PFSK-1 (cell line): ENCODE data around the gene ARHGAP6.

ENCODE experiments used
- FOXP2 ChIP-seq: optimal IDR thresholded peaks from 2 replicates; pipeline ENCODE3; 2011; ENCODE audit warnings: borderline replicate concordance, control low read depth, inconsistent platforms; ENCODE audit not compliant: insufficient read depth; ENCODE audit errors: extremely low read length, extremely low read depth
- TAF1 ChIP-seq: IDR thresholded peaks from 2 replicates; pipeline ENCODE4 v1.6.1; 2012; ENCODE audit warnings: low read length, control low read depth, borderline replicate concordance; ENCODE audit not compliant: insufficient read depth
- TF ChIP-seq, protein P1 (sequence below), 2 experiments: IDR thresholded peaks; 2 replicates each; pipeline versions ENCODE4 v1.6.1 to v1.8.0; 2011 to 2012; ENCODE audit warnings: low read depth in 2 of 2, low read length in 2 of 2, control low read depth in 1 of 2, inconsistent platforms in 1 of 2, mild to moderate bottlenecking in 1 of 2, moderate library complexity in 1 of 2; ENCODE audit not compliant: insufficient read depth in 1 of 2

DNA sequence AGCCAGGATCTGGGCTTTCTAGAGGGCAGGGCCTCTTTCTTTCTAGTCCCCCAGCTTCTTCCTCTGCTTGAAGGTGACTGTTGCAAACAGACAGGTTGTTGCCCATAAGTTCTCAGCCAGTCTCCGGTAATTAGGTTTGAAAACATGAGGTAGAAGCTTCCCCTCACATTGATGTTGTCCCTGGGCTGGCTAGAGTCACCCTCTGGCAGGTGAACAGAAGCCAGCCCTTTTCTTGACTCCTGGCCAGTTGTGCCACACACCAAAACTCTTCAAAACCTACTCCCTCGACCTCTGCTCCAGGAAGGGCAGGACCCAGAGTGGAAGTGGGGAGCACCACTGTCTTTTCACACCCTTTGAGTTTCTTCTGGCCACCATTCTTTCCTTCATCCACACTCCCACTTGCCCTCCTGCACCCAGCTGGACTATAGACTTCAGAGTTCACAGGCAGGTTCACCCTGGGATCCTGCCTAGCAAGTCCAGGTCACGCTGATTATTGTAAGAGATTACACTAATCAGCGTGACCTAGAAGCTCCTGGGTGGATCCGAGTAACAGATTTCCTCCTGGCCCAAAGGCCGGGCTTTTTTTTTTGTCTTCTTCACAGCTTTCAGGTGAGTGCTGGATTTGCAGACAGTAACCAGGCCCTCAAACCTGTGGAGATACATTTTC lies 37.4 kb upstream of the ARHGAP6 start:
- TF ChIP-seq TAF1 (no peak), FOXP2 (no peak)
- TF ChIP-seq, protein P1, sequence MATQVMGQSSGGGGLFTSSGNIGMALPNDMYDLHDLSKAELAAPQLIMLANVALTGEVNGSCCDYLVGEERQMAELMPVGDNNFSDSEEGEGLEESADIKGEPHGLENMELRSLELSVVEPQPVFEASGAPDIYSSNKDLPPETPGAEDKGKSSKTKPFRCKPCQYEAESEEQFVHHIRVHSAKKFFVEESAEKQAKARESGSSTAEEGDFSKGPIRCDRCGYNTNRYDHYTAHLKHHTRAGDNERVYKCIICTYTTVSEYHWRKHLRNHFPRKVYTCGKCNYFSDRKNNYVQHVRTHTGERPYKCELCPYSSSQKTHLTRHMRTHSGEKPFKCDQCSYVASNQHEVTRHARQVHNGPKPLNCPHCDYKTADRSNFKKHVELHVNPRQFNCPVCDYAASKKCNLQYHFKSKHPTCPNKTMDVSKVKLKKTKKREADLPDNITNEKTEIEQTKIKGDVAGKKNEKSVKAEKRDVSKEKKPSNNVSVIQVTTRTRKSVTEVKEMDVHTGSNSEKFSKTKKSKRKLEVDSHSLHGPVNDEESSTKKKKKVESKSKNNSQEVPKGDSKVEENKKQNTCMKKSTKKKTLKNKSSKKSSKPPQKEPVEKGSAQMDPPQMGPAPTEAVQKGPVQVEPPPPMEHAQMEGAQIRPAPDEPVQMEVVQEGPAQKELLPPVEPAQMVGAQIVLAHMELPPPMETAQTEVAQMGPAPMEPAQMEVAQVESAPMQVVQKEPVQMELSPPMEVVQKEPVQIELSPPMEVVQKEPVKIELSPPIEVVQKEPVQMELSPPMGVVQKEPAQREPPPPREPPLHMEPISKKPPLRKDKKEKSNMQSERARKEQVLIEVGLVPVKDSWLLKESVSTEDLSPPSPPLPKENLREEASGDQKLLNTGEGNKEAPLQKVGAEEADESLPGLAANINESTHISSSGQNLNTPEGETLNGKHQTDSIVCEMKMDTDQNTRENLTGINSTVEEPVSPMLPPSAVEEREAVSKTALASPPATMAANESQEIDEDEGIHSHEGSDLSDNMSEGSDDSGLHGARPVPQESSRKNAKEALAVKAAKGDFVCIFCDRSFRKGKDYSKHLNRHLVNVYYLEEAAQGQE (IDR thresholded peaks at IDR 0.05; ENCODE audit: insufficient read depth in 1 of 2, low read depth in 2 of 2, low read length in 2 of 2) = no peak
